HepG2 (cell line): Measurements from ENCODE around the gene ATP11A. TPM values are rescaled to one million over a fixed set of nuclear protein-coding genes. Genes with fewer than 3 reads are reported as not detected.

Experiments used
- BRCA1 ChIP-seq: sonication (generic); formaldehyde crosslinking; IDR thresholded peaks from 2 replicates; pipeline ENCODE4 v1.4.0; 2020; ENCODE audit warnings: missing genetic modification reagents
- ETV6 ChIP-seq: sonication (generic); formaldehyde crosslinking; conservative IDR thresholded peaks from 2 replicates; pipeline ENCODE4 v1.4.0; 2020; ENCODE audit warnings: missing genetic modification reagents
- GABPB1 ChIP-seq: IDR thresholded peaks from 2 replicates; pipeline ENCODE4 v1.6.1; 2016; ENCODE audit warnings: mild to moderate bottlenecking, missing genetic modification reagents, moderate library complexity, missing compliant biosample characterization
- HDAC1 ChIP-seq: sonication (generic); formaldehyde crosslinking; IDR thresholded peaks from 2 replicates; pipeline ENCODE4 v1.5.1; 2020; ENCODE audit warnings: mild to moderate bottlenecking, missing genetic modification reagents
- HDAC2 ChIP-seq: sonication (generic); formaldehyde crosslinking; IDR thresholded peaks from 2 replicates; pipeline ENCODE4 v1.4.0; 2020; ENCODE audit warnings: missing genetic modification reagents
- KDM2A ChIP-seq: sonication (generic); formaldehyde crosslinking; IDR thresholded peaks from 2 replicates; pipeline ENCODE4 v1.4.0; 2020; ENCODE audit warnings: low read depth, missing genetic modification reagents, borderline replicate concordance
- MTF2 ChIP-seq: sonication (generic); formaldehyde crosslinking; IDR thresholded peaks from 2 replicates; pipeline ENCODE4 v1.5.0; 2020; ENCODE audit warnings: missing genetic modification reagents, borderline replicate concordance
- PHF21A ChIP-seq: sonication (generic); formaldehyde crosslinking; IDR thresholded peaks from 2 replicates; pipeline ENCODE4 v1.5.0; 2020; ENCODE audit warnings: mild to moderate bottlenecking, missing genetic modification reagents
- RFX1 ChIP-seq: fragments of 450-650 bp; IDR thresholded peaks from 2 replicates; pipeline ENCODE4 v1.6.1; 2017
- ZBTB1 ChIP-seq: sonication (generic); formaldehyde crosslinking; IDR thresholded peaks from 2 replicates; pipeline ENCODE4 v1.4.0; 2020; ENCODE audit warnings: missing genetic modification reagents, borderline replicate concordance
- ZBTB38 ChIP-seq: sonication (generic); formaldehyde crosslinking; IDR thresholded peaks from 2 replicates; pipeline ENCODE4 v1.5.1; 2020; ENCODE audit warnings: mild to moderate bottlenecking, missing genetic modification reagents
- ZMYM2 ChIP-seq: sonication (generic); formaldehyde crosslinking; IDR thresholded peaks from 2 replicates; pipeline ENCODE4 v1.8.0; 2022; ENCODE audit warnings: mild to moderate bottlenecking, missing genetic modification reagents
- ZNF12 ChIP-seq: sonication (generic); formaldehyde crosslinking; IDR thresholded peaks from 2 replicates; pipeline ENCODE4 v1.5.0; 2020; ENCODE audit warnings: missing genetic modification reagents
- ZNF234 ChIP-seq: sonication (generic); formaldehyde crosslinking; conservative IDR thresholded peaks from 2 replicates; pipeline ENCODE4 v1.5.1; 2020; ENCODE audit warnings: mild to moderate bottlenecking, missing genetic modification reagents
- ZNF329 ChIP-seq: sonication (generic); formaldehyde crosslinking; IDR thresholded peaks from 2 replicates; pipeline ENCODE4 v1.9.0; 2021; ENCODE audit warnings: low read depth, mild to moderate bottlenecking, missing genetic modification reagents
- ZNF333 ChIP-seq: sonication (generic); formaldehyde crosslinking; IDR thresholded peaks from 2 replicates; pipeline ENCODE4 v1.4.0; 2020; ENCODE audit warnings: mild to moderate bottlenecking, missing genetic modification reagents, borderline replicate concordance
- ZNF564 ChIP-seq: sonication (generic); formaldehyde crosslinking; IDR thresholded peaks from 2 replicates; pipeline ENCODE4 v1.8.1; 2023; ENCODE audit warnings: mild to moderate bottlenecking, missing genetic modification reagents
- ZNF850 ChIP-seq: sonication (generic); formaldehyde crosslinking; conservative IDR thresholded peaks from 2 replicates; pipeline ENCODE4 v1.9.0; 2021; ENCODE audit warnings: mild to moderate bottlenecking, missing genetic modification reagents
- polyA plus RNA-seq, 8 experiments: library from polyadenylated mRNA; depleted of rRNA in 3 of 8; stranded (reverse) in 7 of 8; unstranded in 1 of 8; fragments of >200 nt; fragmentation: Illumina TruSeq in 4 of 8; extraction: Trizol in 4 of 8; gene quantifications; 2 replicates each; pipeline versions ENCODE4 v1.2.1 to v1.2.3, GENCODE V29; 2011 to 2016; ENCODE audit warnings: low read depth in 4 of 8, missing spikeins in 1 of 8, mixed read lengths in 1 of 8; ENCODE audit not compliant: insufficient read depth in 1 of 8
- total RNA-seq, 5 experiments: library from RNA; depleted of rRNA; stranded (reverse); fragments of >200 nt; fragmentation: Illumina TruSeq; extraction: Trizol; gene quantifications; 2 replicates each; pipeline ENCODE4 v1.2.3, GENCODE V29; 2016; ENCODE audit warnings: low read depth in 1 of 5
- TF ChIP-seq, protein P1 (sequence below): sonication (generic); formaldehyde crosslinking; conservative IDR thresholded peaks from 2 replicates; pipeline ENCODE4 v1.8.1; 2023; ENCODE audit warnings: missing genetic modification reagents
- TF ChIP-seq, protein P2 (sequence below): sonication (generic); formaldehyde crosslinking; IDR thresholded peaks from 2 replicates; pipeline ENCODE4 v1.4.0; 2020; ENCODE audit warnings: low read depth, missing genetic modification reagents
- TF ChIP-seq, protein P3 (sequence below): sonication (generic); formaldehyde crosslinking; IDR thresholded peaks from 2 replicates; pipeline ENCODE4 v1.5.1; 2020; ENCODE audit warnings: mild to moderate bottlenecking, missing genetic modification reagents, borderline replicate concordance
- TF ChIP-seq, protein P4 (sequence below): sonication (generic); formaldehyde crosslinking; IDR thresholded peaks from 2 replicates; pipeline ENCODE4 v1.5.0; 2020; ENCODE audit warnings: missing genetic modification reagents, mild to moderate bottlenecking, borderline replicate concordance

ATP11A gene
- total and polyA plus RNA-seq, 2 of the 13 experiments (the other 11 are each of a cell fraction or from before 2014, with no cell fraction given), result 18.4 to 20.1 TPM

DNA sequence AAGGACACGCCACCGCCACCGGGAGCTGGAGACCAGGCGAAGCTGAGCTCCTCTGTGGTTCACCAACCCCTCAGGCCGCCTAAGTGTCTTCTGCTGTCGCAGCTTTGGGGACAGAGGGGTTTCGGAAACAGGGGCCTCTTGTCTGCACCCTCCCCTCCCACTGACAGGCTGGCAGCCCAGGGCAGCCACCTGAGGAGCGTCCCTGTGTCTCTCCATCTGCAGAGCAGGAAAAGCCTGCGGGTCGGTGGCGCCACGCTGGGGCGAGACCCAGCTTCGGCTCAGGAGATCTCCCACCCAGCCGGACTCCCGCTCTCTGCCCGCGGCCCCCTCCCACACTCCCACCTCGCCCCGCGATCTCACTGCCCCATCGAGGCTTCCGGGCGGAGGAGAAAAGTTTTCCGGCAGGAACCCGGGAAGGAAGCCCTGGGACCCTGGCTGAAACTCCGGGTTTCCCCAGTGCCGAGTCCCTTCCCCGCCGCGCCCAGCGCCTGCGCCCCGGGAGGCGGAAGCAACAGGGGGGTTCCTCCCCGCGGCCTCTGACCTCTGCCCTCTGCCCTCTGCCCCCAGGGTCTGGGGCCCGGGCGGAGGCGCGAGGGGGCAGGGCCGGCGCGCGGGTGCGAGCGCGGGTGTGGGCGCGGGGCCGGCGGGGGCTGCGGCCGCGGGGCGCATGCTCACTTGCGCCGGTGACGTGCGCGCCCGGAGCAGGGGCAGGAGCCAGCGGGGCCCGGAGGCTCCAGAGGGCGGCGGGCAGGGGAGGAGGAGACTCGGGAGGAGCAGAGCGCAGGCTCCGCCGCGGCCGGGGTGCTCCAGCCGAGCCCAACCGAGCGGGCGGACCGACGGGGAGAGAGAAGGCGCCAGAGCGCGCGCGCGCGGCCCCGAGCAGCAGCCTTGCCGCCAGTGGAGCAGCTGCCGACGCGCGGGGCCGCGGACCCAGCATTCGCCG lies at the start of gene ATP11A (continued):
- TF ChIP-seq ZNF333 (CRISPR knock-in tag) (0 out of 2 replicates have a peak, but pooled peaks have one; percentile 45), ZNF12 (CRISPR knock-in tag) (no peak; the same call in 1 of the 2 replicates), PHF21A (CRISPR knock-in tag) (0 out of 2 replicates have a peak, but pooled peaks have one; percentile 12), HDAC2 (CRISPR knock-in tag) (no peak), KDM2A (peak; percentile 82), ZNF329 (CRISPR knock-in tag) (no peak), RFX1 (no peak), BRCA1 (CRISPR knock-in tag) (no peak), ZBTB1 (CRISPR knock-in tag) (no peak), ZBTB38 (CRISPR knock-in tag) (peak; percentile 38; the same call in 1 of the 2 replicates), MTF2 (CRISPR knock-in tag) (no peak), HDAC1 (CRISPR knock-in tag) (peak; percentile 59; the same call in 1 of the 2 replicates), ZNF234 (CRISPR knock-in tag) (0 out of 2 replicates have a peak, but pooled peaks have one; percentile 53), ETV6 (CRISPR knock-in tag) (no peak), ZNF564 (CRISPR knock-in tag) (peak; percentile 79), ZNF850 (CRISPR knock-in tag) (no peak), ZMYM2 (CRISPR knock-in tag) (no peak), GABPB1 (CRISPR knock-in tag) (peak; percentile 92)
- TF ChIP-seq, protein P1, sequence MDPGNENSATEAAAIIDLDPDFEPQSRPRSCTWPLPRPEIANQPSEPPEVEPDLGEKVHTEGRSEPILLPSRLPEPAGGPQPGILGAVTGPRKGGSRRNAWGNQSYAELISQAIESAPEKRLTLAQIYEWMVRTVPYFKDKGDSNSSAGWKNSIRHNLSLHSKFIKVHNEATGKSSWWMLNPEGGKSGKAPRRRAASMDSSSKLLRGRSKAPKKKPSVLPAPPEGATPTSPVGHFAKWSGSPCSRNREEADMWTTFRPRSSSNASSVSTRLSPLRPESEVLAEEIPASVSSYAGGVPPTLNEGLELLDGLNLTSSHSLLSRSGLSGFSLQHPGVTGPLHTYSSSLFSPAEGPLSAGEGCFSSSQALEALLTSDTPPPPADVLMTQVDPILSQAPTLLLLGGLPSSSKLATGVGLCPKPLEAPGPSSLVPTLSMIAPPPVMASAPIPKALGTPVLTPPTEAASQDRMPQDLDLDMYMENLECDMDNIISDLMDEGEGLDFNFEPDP (CRISPR knock-in tag), result no peak
- TF ChIP-seq, protein P2, sequence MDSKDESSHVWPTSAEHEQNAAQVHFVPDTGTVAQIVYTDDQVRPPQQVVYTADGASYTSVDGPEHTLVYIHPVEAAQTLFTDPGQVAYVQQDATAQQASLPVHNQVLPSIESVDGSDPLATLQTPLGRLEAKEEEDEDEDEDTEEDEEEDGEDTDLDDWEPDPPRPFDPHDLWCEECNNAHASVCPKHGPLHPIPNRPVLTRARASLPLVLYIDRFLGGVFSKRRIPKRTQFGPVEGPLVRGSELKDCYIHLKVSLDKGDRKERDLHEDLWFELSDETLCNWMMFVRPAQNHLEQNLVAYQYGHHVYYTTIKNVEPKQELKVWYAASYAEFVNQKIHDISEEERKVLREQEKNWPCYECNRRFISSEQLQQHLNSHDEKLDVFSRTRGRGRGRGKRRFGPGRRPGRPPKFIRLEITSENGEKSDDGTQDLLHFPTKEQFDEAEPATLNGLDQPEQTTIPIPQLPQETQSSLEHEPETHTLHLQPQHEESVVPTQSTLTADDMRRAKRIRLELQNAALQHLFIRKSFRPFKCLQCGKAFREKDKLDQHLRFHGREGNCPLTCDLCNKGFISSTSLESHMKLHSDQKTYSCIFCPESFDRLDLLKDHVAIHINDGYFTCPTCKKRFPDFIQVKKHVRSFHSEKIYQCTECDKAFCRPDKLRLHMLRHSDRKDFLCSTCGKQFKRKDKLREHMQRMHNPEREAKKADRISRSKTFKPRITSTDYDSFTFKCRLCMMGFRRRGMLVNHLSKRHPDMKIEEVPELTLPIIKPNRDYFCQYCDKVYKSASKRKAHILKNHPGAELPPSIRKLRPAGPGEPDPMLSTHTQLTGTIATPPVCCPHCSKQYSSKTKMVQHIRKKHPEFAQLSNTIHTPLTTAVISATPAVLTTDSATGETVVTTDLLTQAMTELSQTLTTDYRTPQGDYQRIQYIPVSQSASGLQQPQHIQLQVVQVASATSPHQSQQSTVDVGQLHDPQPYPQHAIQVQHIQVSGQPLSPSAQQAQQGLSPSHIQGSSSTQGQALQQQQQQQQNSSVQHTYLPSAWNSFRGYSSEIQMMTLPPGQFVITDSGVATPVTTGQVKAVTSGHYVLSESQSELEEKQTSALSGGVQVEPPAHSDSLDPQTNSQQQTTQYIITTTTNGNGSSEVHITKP, result no peak
- TF ChIP-seq, protein P3, sequence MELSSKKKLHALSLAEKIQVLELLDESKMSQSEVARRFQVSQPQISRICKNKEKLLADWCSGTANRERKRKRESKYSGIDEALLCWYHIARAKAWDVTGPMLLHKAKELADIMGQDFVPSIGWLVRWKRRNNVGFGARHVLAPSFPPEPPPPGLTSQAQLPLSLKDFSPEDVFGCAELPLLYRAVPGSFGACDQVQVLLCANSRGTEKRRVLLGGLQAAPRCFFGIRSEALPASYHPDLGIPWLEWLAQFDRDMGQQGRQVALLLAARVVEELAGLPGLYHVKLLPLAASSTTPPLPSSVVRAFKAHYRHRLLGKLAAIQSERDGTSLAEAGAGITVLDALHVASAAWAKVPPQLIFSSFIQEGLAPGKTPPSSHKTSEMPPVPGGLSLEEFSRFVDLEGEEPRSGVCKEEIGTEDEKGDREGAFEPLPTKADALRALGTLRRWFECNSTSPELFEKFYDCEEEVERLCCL (CRISPR knock-in tag), result no peak
- TF ChIP-seq, protein P4, sequence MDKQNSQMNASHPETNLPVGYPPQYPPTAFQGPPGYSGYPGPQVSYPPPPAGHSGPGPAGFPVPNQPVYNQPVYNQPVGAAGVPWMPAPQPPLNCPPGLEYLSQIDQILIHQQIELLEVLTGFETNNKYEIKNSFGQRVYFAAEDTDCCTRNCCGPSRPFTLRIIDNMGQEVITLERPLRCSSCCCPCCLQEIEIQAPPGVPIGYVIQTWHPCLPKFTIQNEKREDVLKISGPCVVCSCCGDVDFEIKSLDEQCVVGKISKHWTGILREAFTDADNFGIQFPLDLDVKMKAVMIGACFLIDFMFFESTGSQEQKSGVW (CRISPR knock-in tag), result no peak
